ENCODE results near the gene MCCC2.
A peak's percentile ranks its signal among the peaks of the same experiment; 100 is the strongest.
"Not testable (repeated sequence)": the region's sequence is repeated elsewhere in the genome, so short reads cannot be mapped to it uniquely, and the experiment has no call there.

MCCC2 gene

DNA sequence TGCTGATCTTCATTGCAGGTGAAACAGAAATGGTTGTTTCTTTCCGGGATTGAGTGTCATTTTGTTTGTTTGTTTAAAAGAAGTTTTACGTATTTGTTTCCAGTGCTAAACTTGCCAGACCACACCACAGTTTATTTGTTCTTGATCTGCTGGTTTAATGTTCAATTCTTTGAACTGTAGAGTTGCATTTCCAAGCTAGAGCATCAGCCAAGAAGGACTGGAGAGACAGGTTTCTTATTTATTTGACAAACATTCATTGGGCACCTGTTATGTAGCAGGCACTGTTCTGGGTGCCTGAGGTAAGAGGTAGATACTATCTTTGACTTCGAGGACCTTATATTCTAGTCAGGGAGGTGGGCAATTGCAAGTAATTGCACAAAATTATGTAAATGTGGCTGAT lies 45.0 kb downstream of the MCCC2 start:
- no peak overlapping the region for H3K27ac Mint-ChIP-seq
- H3K4me3 Mint-ChIP-seq: no peak overlapping the region
- H3K4me1 Mint-ChIP-seq: peaks cover 4% of the 10 kb centered on the region
- H3K9me3 Mint-ChIP-seq: no peaks in the 10 kb centered on the region
- peaks cover 27% of the 10 kb centered on the region for H3K36me3 Mint-ChIP-seq
- no peaks in the 10 kb centered on the region for H3K27me3 Mint-ChIP-seq

DNA sequence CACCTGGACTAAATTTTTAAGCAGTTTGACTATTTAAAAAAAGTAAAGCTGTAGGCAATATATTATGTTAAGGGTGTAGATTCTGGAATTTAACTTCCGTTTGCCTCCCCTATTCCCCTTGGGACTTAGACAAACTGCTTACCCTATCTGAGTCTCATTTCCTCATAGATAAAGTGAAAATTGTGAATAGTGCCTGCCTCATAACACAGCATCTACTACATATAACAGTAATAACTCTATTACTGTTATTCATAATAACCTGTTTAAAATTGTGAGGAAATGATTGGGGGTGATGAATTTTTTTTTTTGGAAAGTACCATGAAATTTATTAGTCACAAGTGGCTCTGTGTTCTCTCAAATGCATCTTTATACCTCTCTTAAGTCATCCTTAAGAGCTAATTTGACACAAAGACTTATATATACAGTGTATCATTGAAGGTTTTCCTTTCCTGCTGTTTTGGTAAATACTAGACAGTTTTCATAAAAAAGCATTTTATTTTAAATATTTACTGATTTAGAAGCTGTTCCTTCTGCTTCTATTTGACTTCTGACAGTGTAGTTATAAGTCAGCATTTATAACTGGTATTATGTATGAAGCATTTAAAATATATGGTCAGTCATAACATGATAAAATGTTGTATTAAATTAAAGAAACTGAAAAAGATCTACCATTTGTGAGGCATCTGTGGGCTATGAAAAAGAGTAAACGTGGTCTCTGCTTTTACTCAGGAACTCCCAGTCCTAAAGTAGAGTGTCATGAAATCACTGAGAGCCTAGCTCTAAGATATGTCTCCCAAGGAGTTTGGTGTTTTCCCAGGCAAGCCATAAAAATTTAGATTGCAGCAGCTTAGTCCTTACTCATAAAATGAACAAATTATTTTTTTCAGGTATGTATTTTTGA lies 46.4 kb downstream of the MCCC2 start:
- Mint-ChIP-seq H3K9me3 (no peaks in the 10 kb centered on the region), H3K4me1 (peaks cover 4% of the 10 kb centered on the region), H3K27me3 (no peaks in the 10 kb centered on the region), H3K36me3 (peaks cover 29% of the 10 kb centered on the region), H3K27ac (no peak overlapping the region), H3K4me3 (no peak overlapping the region)

DNA sequence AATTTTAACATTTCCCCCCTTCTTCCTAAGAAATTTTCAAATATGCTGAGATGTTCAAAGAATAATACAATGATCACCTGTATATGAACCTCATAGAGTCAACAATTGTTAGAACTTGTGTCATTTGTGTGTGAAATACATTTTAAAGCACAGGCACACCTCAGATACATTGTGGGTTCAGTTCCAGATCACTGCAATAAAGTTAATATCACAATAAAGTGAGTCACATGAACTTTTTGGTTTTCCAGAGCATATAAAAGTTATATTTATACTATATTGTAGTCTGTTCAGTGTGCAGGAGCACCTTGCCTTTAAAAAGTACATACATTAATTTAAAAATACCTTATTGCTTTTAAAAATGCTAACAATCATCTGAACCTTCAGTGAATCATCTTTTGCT lies 50.0 kb downstream of the MCCC2 start:
- H3K9me3 Mint-ChIP-seq: no peaks in the 10 kb centered on the region
- peaks cover 1% of the 10 kb centered on the region for H3K4me1 Mint-ChIP-seq
- peaks cover 24% of the 10 kb centered on the region for H3K36me3 Mint-ChIP-seq
- H3K27me3 Mint-ChIP-seq: no peaks in the 10 kb centered on the region
- no peak overlapping the region for H3K4me3 Mint-ChIP-seq
- H3K27ac Mint-ChIP-seq: no peak overlapping the region

DNA sequence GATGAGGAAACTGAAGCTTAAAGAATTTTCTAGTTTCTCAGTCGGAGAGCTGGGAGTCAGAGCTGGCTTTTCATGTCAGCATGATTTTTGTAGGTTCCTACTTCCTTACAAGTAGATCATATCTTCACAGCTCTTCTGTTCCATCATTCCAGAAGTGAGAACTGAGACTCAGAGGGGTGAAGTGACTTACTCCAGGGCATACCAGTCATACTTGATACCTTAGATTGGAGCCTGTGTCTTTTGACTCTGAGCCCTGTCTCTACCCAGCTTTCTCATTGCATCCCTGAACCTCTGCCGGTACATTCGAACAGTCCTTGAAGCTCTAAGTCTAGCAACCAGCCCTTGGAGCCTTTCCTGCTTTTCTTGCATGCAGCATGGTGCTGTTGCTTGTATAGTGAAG lies 53.3 kb downstream of the MCCC2 start:
- H3K27me3 Mint-ChIP-seq: no peaks in the 10 kb centered on the region
- H3K9me3 Mint-ChIP-seq: no peaks in the 10 kb centered on the region
- H3K4me1 Mint-ChIP-seq: no peaks in the 10 kb centered on the region
- peaks cover 13% of the 10 kb centered on the region for H3K36me3 Mint-ChIP-seq
- no peak overlapping the region for H3K27ac Mint-ChIP-seq
- H3K4me3 Mint-ChIP-seq: no peak overlapping the region

DNA sequence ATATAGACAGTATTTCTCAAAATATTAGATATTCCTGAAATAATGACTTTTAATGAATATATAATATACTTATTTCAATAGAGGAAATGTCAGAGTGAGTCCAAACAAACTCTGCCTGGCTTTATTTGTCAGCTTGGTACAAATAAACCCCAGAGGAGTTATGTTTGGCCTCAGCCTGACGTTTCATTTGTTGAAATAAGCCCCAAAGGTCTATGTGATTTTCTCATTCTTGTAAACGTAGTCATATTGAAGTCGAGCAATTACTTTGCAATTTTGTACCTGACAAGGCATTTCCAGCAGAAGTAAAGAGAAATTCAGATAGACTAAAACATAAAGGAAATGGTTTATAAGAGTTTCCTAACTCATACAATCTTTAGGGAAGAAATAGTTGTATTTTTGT lies 57.9 kb downstream of the MCCC2 start:
- H3K36me3 Mint-ChIP-seq: peaks cover 24% of the 10 kb centered on the region
- H3K27me3 Mint-ChIP-seq: no peaks in the 10 kb centered on the region
- H3K4me3 Mint-ChIP-seq: no peak overlapping the region
- H3K27ac Mint-ChIP-seq: no peak overlapping the region
- peaks cover 8% of the 10 kb centered on the region for H3K4me1 Mint-ChIP-seq
- no peaks in the 10 kb centered on the region for H3K9me3 Mint-ChIP-seq

DNA sequence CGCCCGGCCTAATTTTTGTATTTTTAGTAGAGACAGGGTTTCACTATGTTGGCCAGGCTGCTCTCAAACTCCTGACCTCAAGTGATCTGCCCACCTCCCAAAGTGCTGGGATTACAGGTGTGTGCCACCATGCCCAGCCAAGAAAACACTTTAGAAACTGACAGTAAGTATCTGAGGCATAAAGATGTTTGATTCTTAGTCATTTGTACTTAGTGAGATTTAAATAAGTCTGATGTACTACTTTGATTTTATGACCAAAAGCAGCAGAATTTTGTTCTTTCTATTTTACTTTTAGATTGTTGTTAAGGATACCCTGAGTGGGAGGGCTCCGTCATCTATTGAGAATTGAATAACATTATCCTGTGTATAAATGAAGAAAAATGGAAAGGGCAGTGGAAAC lies 63.8 kb downstream of the MCCC2 start:
- Mint-ChIP-seq H3K36me3 (peaks cover 45% of the 10 kb centered on the region), H3K4me1 (peaks cover 22% of the 10 kb centered on the region)
- not testable (repeated sequence) for H3K9me3 Mint-ChIP-seq, H3K27ac Mint-ChIP-seq, H3K4me3 Mint-ChIP-seq, H3K27me3 Mint-ChIP-seq

DNA sequence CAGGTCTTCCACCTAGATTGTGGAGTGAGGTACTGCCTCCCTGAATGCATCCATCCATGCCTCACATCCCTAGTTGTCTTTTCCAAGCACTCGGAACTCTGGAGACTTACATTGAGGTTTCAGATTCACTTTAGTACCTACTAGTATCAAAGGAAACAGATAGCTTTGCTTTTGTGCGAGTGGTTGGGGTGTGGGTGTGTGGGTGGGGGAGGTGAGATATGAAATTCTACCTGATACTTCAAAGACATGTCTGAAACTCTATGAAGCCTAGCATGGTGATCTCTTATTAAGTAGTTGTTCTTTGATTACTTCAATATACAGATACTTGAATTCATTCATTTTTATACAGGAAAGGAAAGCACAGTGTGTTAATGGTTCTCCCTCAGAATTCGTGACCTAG lies 64.4 kb downstream of the MCCC2 start:
- Mint-ChIP-seq H3K36me3 (peaks cover 39% of the 10 kb centered on the region), H3K9me3 (no peaks in the 10 kb centered on the region), H3K27ac (peak overlapping the region; percentile 11), H3K4me1 (peaks cover 22% of the 10 kb centered on the region), H3K27me3 (no peaks in the 10 kb centered on the region), H3K4me3 (peak overlapping the region; percentile 11)

DNA sequence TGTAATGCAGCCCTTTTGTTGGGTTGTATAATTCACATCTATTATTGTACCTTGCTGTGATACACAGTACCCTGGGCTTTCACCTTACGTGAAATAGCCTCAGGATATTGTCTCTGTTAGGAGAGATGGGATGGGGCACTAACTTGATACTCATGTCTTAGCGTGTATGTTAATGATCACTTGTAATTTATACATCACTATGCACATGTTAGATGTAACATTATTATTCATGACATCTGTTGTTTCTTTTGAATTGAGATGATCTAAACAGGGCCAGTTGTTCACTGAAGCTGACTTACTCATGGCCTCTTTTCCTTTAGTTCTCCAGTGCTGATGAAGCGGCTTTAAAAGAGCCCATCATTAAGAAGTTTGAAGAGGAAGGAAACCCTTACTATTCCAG lies 65.2 kb downstream of the MCCC2 start:
- H3K9me3 Mint-ChIP-seq: no peaks in the 10 kb centered on the region
- peaks cover 22% of the 10 kb centered on the region for H3K4me1 Mint-ChIP-seq
- H3K27ac Mint-ChIP-seq: no peak overlapping the region
- no peak overlapping the region for H3K4me3 Mint-ChIP-seq
- peaks cover 38% of the 10 kb centered on the region for H3K36me3 Mint-ChIP-seq
- no peaks in the 10 kb centered on the region for H3K27me3 Mint-ChIP-seq

DNA sequence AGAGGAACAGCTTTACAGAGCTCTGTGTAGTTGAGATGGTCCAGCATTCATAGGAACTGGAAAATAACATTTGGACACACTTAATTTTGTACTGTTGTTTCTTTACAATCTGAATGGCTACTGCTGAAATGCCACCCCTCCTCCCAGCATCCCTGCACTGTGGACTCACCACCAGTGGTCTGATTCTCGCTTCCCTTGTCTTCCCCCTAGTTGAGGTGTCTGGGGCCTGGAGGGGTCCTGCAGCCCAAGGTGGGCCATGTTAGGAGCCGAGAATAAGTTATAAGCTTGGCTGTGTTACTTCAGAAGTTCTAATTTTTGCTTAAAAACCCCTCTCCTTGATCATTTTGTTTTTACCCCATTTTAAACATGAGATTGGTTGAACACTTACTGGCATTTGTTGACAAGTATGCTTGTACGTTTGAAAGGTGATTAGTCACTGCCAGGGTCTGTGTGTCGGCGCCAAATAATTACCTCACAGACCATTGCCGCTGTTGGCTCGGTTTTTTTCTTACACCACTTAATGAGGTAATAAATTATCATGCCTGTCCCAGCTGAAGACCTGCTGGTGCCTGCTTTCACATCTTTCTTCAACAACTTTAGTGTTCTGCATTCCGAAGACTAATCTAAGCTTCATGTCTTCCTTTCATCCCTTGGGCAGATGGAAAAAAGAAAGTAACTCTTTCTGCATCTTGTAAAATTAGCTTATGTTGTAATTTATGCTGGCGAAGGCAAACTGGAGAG lies 65.8 kb downstream of the MCCC2 start:
- H3K9me3 Mint-ChIP-seq: no peaks in the 10 kb centered on the region
- H3K4me3 Mint-ChIP-seq: no peak overlapping the region
- H3K36me3 Mint-ChIP-seq: peaks cover 39% of the 10 kb centered on the region
- no peaks in the 10 kb centered on the region for H3K27me3 Mint-ChIP-seq
- peak overlapping the region; percentile 3 for H3K27ac Mint-ChIP-seq
- peaks cover 22% of the 10 kb centered on the region for H3K4me1 Mint-ChIP-seq

DNA sequence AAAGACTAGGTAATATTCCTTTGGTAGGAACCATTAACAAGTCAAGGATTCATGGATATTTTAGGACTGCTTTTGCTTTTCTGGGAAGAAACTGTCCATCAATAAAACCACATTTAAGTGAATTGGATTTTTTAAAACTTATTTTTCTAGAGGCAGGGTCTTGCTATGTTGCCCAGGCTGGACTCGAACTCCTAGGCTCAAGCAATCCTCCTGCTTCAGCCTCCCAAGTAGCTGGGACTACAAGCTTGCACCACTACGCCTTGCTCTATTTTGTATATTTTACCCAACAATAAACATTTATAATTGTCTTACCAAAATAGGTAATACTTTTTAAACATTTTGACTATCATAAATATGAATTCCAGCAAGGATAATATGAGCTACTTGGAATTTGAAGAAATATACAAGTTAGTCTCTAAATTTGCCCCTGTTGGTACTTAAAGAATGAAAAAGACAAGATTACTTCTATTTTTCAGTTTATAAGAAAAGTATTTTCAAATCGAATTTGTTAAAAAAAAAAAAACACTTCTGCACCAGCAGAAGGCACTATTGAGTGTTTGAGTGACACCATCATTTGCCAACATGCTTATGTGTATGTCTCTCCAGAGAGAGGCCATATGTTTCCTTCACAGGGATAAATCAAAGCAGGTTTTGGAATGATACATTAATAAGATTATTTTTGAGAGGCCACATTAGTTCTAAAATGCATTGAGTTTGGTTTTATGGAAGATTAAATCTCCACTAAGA lies 71.9 kb downstream of the MCCC2 start:
- Mint-ChIP-seq H3K9me3 (no peaks in the 10 kb centered on the region), H3K4me1 (no peaks in the 10 kb centered on the region), H3K4me3 (no peak overlapping the region), H3K36me3 (peaks cover 12% of the 10 kb centered on the region), H3K27ac (no peak overlapping the region), H3K27me3 (no peaks in the 10 kb centered on the region)

DNA sequence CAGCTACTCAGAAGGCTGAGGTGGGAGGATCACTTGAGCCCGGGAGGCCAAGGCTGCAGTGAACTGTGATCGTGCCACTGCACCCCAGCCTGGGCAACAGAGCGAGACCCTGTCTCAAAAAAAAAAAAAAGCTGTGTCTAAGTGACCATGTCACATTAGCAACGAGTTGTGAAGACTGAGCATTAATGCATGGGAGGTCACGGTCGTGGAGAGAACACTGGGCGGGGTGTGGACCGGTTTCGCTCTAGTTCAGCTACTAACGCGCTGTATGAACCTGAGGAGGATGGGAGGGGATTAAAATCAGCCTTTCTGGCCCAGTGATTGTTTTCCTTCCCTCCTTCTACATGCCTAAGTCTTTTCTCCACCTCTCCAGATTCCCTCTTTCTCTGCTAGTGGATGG lies 75.2 kb downstream of the MCCC2 start:
- H3K4me1 Mint-ChIP-seq: no peaks in the 10 kb centered on the region
- H3K9me3 Mint-ChIP-seq: no peaks in the 10 kb centered on the region
- H3K27ac Mint-ChIP-seq: no peak overlapping the region
- H3K4me3 Mint-ChIP-seq: no peak overlapping the region
- H3K36me3 Mint-ChIP-seq: peaks cover 8% of the 10 kb centered on the region
- H3K27me3 Mint-ChIP-seq: no peaks in the 10 kb centered on the region

DNA sequence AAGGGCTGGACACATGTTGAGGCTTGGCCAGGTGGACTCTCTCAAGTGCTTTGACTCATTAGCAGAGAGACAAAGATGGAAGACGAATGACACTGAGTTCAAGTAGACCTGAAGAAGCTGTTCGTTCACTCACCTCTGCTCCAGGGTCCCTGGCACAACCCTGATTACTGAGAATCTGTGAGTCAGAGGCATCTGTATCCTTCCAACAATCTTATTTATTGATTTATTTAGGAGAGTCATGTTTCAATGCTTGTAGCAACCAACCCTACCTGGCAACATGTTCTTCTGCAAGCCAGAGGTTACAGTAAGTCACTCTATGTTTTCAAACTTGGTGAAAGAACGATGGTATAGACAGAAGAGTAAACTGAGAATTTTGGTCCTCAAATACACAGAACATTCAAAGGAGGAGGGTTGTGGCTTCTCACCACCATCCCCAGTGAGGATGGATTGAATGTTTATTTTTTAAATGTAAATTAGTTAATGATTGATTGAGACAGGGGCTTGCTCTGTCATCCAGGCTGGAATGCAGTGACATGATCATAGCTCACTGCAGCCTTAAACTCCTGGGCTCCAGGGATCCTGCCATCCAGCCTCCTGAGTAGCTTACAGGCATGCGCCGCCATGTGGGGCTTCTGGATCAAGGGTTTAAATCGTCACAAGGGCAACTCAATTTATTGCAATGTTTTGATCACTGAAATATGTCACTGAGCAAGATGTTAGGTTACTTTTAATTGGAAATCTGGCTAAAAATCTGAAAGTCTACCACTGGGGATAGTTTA lies 76.2 kb downstream of the MCCC2 start:
- H3K27ac Mint-ChIP-seq: no peak overlapping the region
- no peaks in the 10 kb centered on the region for H3K27me3 Mint-ChIP-seq
- H3K4me3 Mint-ChIP-seq: no peak overlapping the region
- H3K9me3 Mint-ChIP-seq: no peaks in the 10 kb centered on the region
- H3K4me1 Mint-ChIP-seq: no peaks in the 10 kb centered on the region
- peaks cover 1% of the 10 kb centered on the region for H3K36me3 Mint-ChIP-seq

DNA sequence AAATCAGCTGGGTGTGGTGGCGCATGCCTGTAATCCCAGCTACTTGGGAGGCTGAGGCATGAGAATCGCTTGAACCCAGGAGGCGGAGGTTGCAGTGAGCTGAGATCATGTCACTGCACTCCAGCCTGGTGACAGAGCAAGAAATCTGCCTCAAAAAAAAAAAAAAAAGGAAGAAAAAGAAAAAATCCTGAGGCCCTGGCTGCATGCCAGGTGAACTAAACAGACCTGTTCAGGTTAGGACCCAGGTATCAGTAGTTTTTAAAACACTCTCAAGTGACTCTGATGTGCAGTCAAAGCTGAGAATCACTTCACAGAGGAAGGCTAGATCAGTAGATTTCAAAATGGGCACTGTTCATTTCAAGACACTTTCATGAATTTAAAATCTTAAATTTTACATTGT lies 77.5 kb downstream of the MCCC2 start:
- not testable (repeated sequence) for H3K4me3 Mint-ChIP-seq, H3K27me3 Mint-ChIP-seq, H3K4me1 Mint-ChIP-seq, H3K36me3 Mint-ChIP-seq, H3K27ac Mint-ChIP-seq, H3K9me3 Mint-ChIP-seq

DNA sequence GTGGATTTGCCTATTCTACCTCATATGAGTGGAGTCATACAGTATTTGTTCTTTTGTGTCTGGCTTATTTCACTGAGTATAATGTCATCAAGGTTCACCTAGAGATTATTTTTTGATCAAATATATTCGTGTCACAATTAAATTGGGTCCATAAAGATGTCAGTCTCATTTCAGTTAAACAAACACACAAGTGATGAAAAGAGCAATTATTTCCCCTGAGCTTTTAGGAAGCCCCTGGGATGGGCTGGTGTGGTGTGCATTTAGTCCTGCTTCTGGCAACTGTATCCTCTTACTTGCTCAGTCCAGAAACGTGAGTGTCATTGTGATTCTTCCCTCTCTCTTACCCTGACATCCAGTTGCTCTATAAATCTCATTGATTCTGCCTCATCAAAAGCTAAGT lies 79.2 kb downstream of the MCCC2 start:
- no peaks in the 10 kb centered on the region for H3K36me3 Mint-ChIP-seq
- no peaks in the 10 kb centered on the region for H3K27me3 Mint-ChIP-seq
- H3K9me3 Mint-ChIP-seq: no peaks in the 10 kb centered on the region
- no peaks in the 10 kb centered on the region for H3K4me1 Mint-ChIP-seq
- H3K27ac Mint-ChIP-seq: no peak overlapping the region
- H3K4me3 Mint-ChIP-seq: no peak overlapping the region

DNA sequence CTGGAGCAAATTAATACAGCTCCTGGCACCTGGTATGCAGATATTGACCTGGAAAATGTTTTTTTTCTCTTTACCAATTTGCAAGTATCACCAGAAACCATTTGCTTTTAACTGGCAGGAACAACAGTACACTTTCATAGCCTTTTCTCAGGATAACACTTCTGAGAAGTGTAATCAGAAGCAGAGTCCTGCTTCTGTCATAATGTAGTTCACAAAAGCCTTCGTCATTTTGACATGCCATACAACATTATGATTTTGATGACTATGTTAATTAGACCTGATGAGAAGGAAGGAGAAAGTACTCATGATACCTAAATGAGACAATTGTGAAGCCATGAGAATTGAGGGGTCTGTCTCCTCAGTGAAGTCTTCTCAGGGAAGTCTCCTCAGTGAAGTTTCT lies 90.8 kb downstream of the MCCC2 start:
- Mint-ChIP-seq H3K36me3 (no peaks in the 10 kb centered on the region), H3K4me1 (no peaks in the 10 kb centered on the region), H3K9me3 (peaks cover 7% of the 10 kb centered on the region), H3K27ac (no peak overlapping the region), H3K4me3 (no peak overlapping the region), H3K27me3 (peaks cover 24% of the 10 kb centered on the region)

Measured in activated naive CD4-positive, alpha-beta T cell treated with anti-CD3 and anti-CD28 coated beads, Interleukin-2, amount 50 U/mL, for 24 hours (primary cell).